Astrocyte of the spinal cord (primary cell): ENCODE measurements around the gene TMEM86A.

Source experiments
- DNase-seq: peaks from one replicate; pipeline ENCODE4 v3.0.0; 2011; ENCODE audit warnings: low read depth, low spot score
- H3K4me3 ChIP-seq: 2 replicates; pipeline ENCODE4 v1.5.1; 2011; ENCODE audit warnings: low read depth, mild to moderate bottlenecking, low read length, moderate library complexity
- in situ Hi-C: cut with HindIII; loops from 2 replicates; pipeline ENCODE4 v1.10.0; 2017; ENCODE audit warnings: low sequenced_read_pairs
- TF ChIP-seq, protein P1 (sequence below): IDR thresholded peaks from 2 replicates; pipeline ENCODE4 v1.5.1; 2012; ENCODE audit warnings: low read depth, mild to moderate bottlenecking, low read length, inconsistent platforms

TMEM86A gene

DNA sequence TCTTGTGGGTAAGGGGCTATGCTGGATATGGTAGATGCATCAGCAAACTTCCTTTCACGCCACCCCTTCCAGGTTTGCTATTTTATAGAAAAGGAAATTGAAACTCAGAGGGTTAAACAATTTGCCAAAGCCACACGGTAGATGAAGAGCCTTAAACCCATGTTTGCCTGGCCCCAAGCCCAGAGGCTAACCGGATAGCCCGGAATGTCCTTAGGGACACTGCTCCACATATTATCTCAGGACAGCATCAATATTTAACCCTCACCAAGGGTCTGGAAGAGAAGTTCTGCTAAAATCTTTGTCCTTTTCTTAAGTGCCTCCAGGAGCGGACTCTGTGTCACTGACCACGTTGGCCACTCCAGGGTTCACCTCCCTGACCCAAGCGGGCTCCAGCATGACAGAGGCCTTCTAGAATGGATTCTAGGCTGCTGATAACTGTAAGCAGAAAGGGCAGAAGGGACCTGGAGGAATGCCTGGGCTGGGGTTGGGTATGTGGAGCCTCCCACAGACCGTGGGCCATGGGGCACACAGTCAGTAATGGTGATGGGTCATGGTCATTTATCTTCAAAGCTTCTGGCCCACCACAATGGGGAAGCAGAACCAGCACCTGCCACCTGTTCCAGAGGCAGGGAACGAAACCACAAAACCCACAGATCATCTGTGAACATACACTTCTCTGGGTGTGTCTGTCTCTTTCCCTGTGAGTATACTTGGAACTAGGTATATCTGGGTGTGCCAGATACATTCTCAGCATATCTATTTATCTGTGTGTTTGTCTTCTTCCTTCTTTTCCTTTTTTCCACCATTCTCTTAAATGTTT lies 5.4 kb upstream of the TMEM86A start:
- H3K4me3 ChIP-seq = no peak overlapping the region
- in situ Hi-C loops = no loop called here
- TF ChIP-seq, protein P1, sequence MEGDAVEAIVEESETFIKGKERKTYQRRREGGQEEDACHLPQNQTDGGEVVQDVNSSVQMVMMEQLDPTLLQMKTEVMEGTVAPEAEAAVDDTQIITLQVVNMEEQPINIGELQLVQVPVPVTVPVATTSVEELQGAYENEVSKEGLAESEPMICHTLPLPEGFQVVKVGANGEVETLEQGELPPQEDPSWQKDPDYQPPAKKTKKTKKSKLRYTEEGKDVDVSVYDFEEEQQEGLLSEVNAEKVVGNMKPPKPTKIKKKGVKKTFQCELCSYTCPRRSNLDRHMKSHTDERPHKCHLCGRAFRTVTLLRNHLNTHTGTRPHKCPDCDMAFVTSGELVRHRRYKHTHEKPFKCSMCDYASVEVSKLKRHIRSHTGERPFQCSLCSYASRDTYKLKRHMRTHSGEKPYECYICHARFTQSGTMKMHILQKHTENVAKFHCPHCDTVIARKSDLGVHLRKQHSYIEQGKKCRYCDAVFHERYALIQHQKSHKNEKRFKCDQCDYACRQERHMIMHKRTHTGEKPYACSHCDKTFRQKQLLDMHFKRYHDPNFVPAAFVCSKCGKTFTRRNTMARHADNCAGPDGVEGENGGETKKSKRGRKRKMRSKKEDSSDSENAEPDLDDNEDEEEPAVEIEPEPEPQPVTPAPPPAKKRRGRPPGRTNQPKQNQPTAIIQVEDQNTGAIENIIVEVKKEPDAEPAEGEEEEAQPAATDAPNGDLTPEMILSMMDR = no peak
- DNase-seq = no peak

DNA sequence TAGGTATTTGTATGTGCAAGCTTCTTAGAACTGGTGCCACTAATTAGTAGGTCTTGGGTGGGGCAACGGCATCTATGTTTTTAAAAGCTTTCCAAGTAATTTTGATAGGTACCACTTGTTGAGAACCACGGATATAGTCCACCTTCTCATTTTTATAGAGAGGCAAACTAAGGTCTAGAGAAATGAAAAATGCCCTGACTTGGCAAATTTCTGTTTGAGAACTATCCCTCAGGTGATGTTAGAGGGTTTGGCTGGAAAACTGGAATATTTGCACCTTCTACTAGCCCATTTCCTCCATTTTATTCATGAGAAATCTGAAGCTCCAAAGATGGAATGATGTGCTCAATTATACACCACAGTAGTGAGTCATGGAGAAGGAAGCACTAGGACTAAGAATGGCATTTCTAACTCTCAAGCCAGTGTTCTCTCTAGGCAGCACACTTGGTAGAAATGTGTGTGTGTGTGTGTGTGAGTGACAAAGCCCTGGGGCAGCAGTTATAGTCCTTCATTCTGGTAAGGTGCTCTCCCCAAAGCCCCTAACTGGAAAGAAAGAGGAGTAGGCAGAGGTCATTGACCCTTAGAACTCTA lies 1.8 kb upstream of the TMEM86A start:
- TF ChIP-seq, protein P1 = no peak
- no peak overlapping the region for H3K4me3 ChIP-seq
- DNase-seq = peak; percentile 9
- in situ Hi-C loops = no loop called here

DNA sequence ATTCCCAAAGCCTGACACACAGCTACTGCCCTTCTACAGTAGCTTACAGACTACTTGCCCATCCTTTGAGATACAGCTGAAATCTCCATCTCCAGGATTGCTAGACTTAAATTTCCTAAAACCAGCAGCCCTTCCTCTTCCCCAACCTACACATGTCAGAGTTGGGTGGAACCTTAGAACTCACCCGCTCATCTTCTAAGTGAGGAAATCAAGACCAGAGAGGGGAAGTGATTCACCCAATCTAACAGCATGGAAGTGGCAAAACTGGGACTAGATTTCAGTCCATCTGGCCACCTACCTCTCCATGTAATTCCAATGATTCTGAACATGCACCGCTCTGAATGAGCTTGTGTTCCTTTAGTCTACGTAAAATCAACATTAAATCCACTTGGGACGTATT lies 1.0 kb upstream of the TMEM86A start:
- TF ChIP-seq, protein P1 = no peak
- DNase-seq = no peak
- in situ Hi-C loops = no loop called here
- H3K4me3 ChIP-seq = no peak overlapping the region

DNA sequence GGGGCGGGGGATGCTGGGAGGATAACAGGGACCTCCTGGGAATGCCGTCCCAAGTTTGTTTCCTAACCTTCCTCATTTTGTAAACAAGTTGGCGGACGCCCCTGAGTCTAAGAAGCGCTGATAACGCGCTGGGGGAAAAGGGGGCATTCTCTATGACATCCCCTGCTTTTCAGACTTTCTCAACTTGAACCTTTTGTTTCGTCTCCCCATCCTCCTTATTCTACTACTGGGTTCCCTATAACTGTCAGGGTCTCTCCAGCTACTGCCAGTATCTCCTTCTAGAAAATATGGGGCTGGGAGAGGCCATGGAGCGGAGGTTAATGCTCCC lies 654 bp downstream of the TMEM86A start:
- peak overlapping the region; percentile 42 for H3K4me3 ChIP-seq
- DNase-seq = no peak
- TF ChIP-seq, protein P1 = no peak
- in situ Hi-C loops = no loop called here

DNA sequence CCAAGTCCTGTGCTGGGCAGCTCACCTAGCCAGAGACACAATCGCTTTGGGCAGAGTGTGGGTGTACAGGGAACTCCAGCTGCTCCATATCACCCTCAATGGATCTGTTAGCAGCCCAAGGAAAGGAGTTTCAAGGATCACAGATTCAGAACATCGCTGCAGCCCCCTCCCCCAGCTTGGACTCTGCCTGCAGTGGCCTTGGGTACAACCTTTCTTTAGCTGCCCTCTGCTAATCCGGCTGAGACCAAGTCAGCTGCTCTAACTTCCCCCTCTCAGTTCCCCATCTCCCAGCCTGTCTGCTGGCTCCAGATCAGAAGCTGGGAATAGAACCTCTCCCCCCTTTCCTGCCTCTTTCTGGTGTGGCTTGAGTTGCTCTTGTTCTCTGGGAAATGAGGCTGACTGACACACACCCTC lies 1.3 kb downstream of the TMEM86A start:
- no peak for DNase-seq
- H3K4me3 ChIP-seq = no peak overlapping the region
- TF ChIP-seq, protein P1 = no peak
- in situ Hi-C loops = no loop called here

DNA sequence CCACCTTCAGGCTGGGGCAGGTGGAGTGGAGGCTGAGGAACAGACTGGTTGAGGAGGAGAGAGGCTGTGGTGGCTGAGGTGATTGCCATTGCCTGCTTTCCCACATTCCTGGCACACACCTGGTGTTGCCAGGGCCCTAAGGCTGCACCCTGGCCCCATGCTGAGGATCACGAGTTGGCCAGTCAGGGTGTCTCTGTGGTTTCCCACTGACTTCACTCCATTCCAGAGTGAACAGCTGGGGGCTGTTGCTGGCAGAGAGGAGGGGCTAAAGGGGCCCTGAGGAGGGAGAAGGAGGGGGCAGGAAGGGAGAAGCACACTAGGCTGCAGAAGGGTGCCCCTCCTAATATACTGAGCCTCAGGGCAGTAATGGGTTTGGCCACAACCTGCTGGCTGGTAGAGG lies 1.8 kb downstream of the TMEM86A start:
- in situ Hi-C loops = no loop called here
- DNase-seq = no peak
- TF ChIP-seq, protein P1 = no peak
- no peak overlapping the region for H3K4me3 ChIP-seq
